GM12878 (cell line): ENCODE results near the gene USH1C. TPM values are rescaled to one million over a fixed set of nuclear protein-coding genes. Genes with fewer than 3 reads are reported as not detected.

Experiments used
- ATAC-seq: fragments of 200-7000 bp; cut with Tn5 transposase; 3 replicates; pipeline ENCODE4 v1.9.1; 2020; ENCODE audit warnings: mild to moderate bottlenecking, moderate library complexity
- BruUV-seq: library from RNA; stranded (reverse); fragments of 400-500 nt; replicated peaks from 2 replicates; lab custom pipeline; 2021; lab: Mats Ljungman, UMichigan
- CTCF ChIA-PET: fragments of 300-600 bp; sonication (Branson Sonifier 250); formaldehyde crosslinking; extraction: SDS; loops from one replicate; lab custom pipeline; 2021; ENCODE audit warnings: inconsistent platforms; lab: Yijun Ruan, JAX
- POLR2A ChIA-PET: fragments of 350-600 bp; formaldehyde crosslinking; extraction: SDS; loops from one replicate; lab custom pipeline; 2021; ENCODE audit warnings: inconsistent platforms; lab: Charles Lee
- RAD21 ChIA-PET: fragments of 300-600 bp; sonication (Branson Sonifier 250); formaldehyde crosslinking; loops from one replicate; lab custom pipeline; 2023; ENCODE audit warnings: antibody characterized with exemption; ENCODE audit not compliant: unreplicated experiment; lab: Charles Lee
- SMC1A ChIA-PET: fragments of 300-600 bp; sonication (Branson Sonifier 250); formaldehyde crosslinking; loops from one replicate; lab custom pipeline; 2023; ENCODE audit not compliant: unreplicated experiment, uncharacterized antibody; lab: Charles Lee
- DNase-seq: peaks from one replicate; pipeline ENCODE4 v3.0.0-alpha.2; 2011; ENCODE audit warnings: low read depth, low spot score
- FAIRE-seq: peaks from 3 replicates; lab custom pipeline; 2011; peaks lifted over from hg19 to GRCh38; lab: Jason Lieb, UNC
- H2AFZ ChIP-seq: 2 replicates; pipeline ENCODE4 v1.6.0; 2011; ENCODE audit warnings: low read depth, low read length, control low read depth; ENCODE audit not compliant: control insufficient read depth
- H3K27ac ChIP-seq: 2 replicates; pipeline ENCODE4 v1.5.1; 2011; ENCODE audit warnings: control low read depth; ENCODE audit not compliant: control insufficient read depth, insufficient read depth
- H3K27me3 ChIP-seq, 2 experiments: replicated peaks in 1 of 2; 2 replicates each; pipeline versions ENCODE4 v1.6.0 to v1.6.1; 2011; ENCODE audit warnings: low read length in 1 of 2; ENCODE audit not compliant: control insufficient read depth in 2 of 2, insufficient read depth in 2 of 2
- H3K36me3 ChIP-seq, 2 experiments: 2 replicates each; pipeline ENCODE4 v1.5.1; 2011; ENCODE audit warnings: low read length in 1 of 2; ENCODE audit not compliant: control insufficient read depth in 2 of 2, insufficient read depth in 2 of 2
- H3K4me1 ChIP-seq: 2 replicates; pipeline ENCODE4 v1.6.1; 2011; ENCODE audit warnings: mild to moderate bottlenecking, low read length, moderate library complexity, mixed read lengths; ENCODE audit not compliant: control insufficient read depth, insufficient read depth
- H3K4me2 ChIP-seq: 2 replicates; pipeline ENCODE4 v1.6.0; 2011; ENCODE audit warnings: control low read depth; ENCODE audit not compliant: control insufficient read depth, insufficient read depth
- H3K4me3 ChIP-seq: fragments of 200-600 bp; sonication (generic); 2 replicates; pipeline ENCODE4 v1.5.1; 2016
- H3K79me2 ChIP-seq: 2 replicates; pipeline ENCODE4 v1.6.0; 2011; ENCODE audit warnings: low read length; ENCODE audit not compliant: control insufficient read depth, insufficient read depth
- H3K9ac ChIP-seq: 2 replicates; pipeline ENCODE4 v1.8.0; 2011; ENCODE audit warnings: low read length, control low read depth, mixed read lengths; ENCODE audit not compliant: control insufficient read depth, insufficient read depth
- H3K9me3 ChIP-seq: replicated peaks from 3 replicates; pipeline ENCODE4 v1.5.1; 2011; ENCODE audit warnings: mild to moderate bottlenecking, low read length; ENCODE audit not compliant: control insufficient read depth, insufficient read depth
- H4K20me1 ChIP-seq: 2 replicates; pipeline ENCODE4 v1.6.0; 2011; ENCODE audit not compliant: control insufficient read depth, insufficient read depth
- ASH2L ChIP-seq: fragments of 300-600, 200-600 bp; sonication (generic); IDR thresholded peaks from 2 replicates; pipeline ENCODE4 v1.6.1; 2017; ENCODE audit warnings: low read depth, mild to moderate bottlenecking, borderline replicate concordance
- BHLHE40 ChIP-seq, 2 experiments: fragments of 450-650 bp in 1 of 2; IDR thresholded peaks; 2 replicates each; pipeline ENCODE4 v1.6.1; 2011 to 2017; ENCODE audit warnings: low read depth in 2 of 2, borderline replicate concordance in 1 of 2, improper control_type of control experiment in 1 of 2, low read length in 1 of 2, mild to moderate bottlenecking in 1 of 2
- CHD1 ChIP-seq: IDR thresholded peaks from 2 replicates; pipeline ENCODE4 v1.6.1; 2012; ENCODE audit warnings: low read depth, low read length, improper control_type of control experiment
- CHD2 ChIP-seq: IDR thresholded peaks from 2 replicates; pipeline ENCODE4 v1.6.1; 2011; ENCODE audit warnings: low read depth, low read length, improper control_type of control experiment, borderline replicate concordance
- CREB1 ChIP-seq: IDR thresholded peaks from 2 replicates; pipeline ENCODE4 v1.6.1; 2012; ENCODE audit warnings: low read depth, mild to moderate bottlenecking, inconsistent platforms
- DPF2 ChIP-seq: fragments of 450-650 bp; IDR thresholded peaks from 2 replicates; pipeline ENCODE4 v1.6.1; 2017; ENCODE audit warnings: mild to moderate bottlenecking
- EGR1 ChIP-seq, 2 experiments: IDR thresholded peaks; 1 replicate in 1 of 2; 2 replicates in 1 of 2; pipeline ENCODE4 v1.6.1; 2011 to 2012; ENCODE audit warnings: low read depth in 2 of 2, low read length in 2 of 2, borderline replicate concordance in 1 of 2, mild to moderate bottlenecking in 1 of 2, moderate library complexity in 1 of 2
- HDAC6 ChIP-seq: fragments of 200-600 bp; sonication (generic); IDR thresholded peaks from one replicate; pipeline ENCODE4 v1.8.0; 2017; ENCODE audit warnings: antibody characterized with exemption; ENCODE audit not compliant: unreplicated experiment
- MTA3 ChIP-seq: IDR thresholded peaks from 2 replicates; pipeline ENCODE4 v1.6.1; 2012; ENCODE audit warnings: low read length, inconsistent platforms, borderline replicate concordance
- NFXL1 ChIP-seq: fragments of 450-650 bp; IDR thresholded peaks from 2 replicates; pipeline ENCODE4 v1.6.1; 2017; ENCODE audit warnings: antibody characterized with exemption, mild to moderate bottlenecking, borderline replicate concordance
- POLR2AphosphoS5 ChIP-seq: IDR thresholded peaks from 2 replicates; pipeline ENCODE4 v1.6.1; 2011; ENCODE audit warnings: mild to moderate bottlenecking, low read length, inconsistent platforms
- RAD21 ChIP-seq: IDR thresholded peaks from 2 replicates; pipeline ENCODE4 v1.6.1; 2011; ENCODE audit warnings: mild to moderate bottlenecking, low read depth, low read length, moderate library complexity; ENCODE audit not compliant: insufficient read depth
- RAD51 ChIP-seq: fragments of 450-650 bp; IDR thresholded peaks from 2 replicates; pipeline ENCODE4 v1.6.1; 2016; ENCODE audit warnings: moderate library complexity, mild to moderate bottlenecking, inconsistent platforms
- USF2 ChIP-seq: IDR thresholded peaks from 2 replicates; pipeline ENCODE4 v1.6.1; 2011; ENCODE audit warnings: low read depth, low read length, improper control_type of control experiment, borderline replicate concordance
- WGBS: methylation state at CpG from one replicate; pipeline ENCODE4 v1.1.6; 2016; ENCODE audit warnings: low lambda C conversion rate; ENCODE audit not compliant: insufficient replicate concordance, insufficient coverage; ENCODE audit errors: missing lambda C conversion rate; 5-methylcytosine and 5-hydroxymethylcytosine counted together
- in situ Hi-C: fragments of 300-500 bp; cut with MboI; formaldehyde crosslinking; loops from 9 replicates; pipeline ENCODE4 v1.14.3; 2018; ENCODE audit warnings: mixed read lengths
- intact Hi-C: fragments of 100-400 bp; cut with micrococcal nuclease; formaldehyde crosslinking; loops from one replicate; pipeline ENCODE4 v1.14.2; 2022; ENCODE audit not compliant: unreplicated experiment
- polyA plus RNA-seq, 11 experiments: library from polyadenylated mRNA; depleted of rRNA in 4 of 11; unstranded in 6 of 11; stranded (reverse) in 5 of 11; fragments of >200 nt; fragmentation: Nextera tagmentation in 4 of 11; fragmentation: Illumina TruSeq in 1 of 11; extraction: Ambion mirVana in 4 of 11; extraction: Trizol in 1 of 11; gene quantifications; 1 replicate in 1 of 11; 2 replicates in 10 of 11; pipeline versions ENCODE4 v1.2.1 to v1.2.3, GENCODE V29; 2011 to 2016; ENCODE audit warnings: inconsistent platforms in 2 of 11, missing spikeins in 2 of 11, low read depth in 1 of 11
- total RNA-seq, 4 experiments: library from RNA; depleted of rRNA in 3 of 4; stranded (reverse); fragments of >200 nt in 3 of 4; fragmentation: Illumina TruSeq in 1 of 4; extraction: Trizol in 1 of 4; gene quantifications; 2 replicates each; pipeline versions ENCODE4 v1.2.1 to v1.2.3, GENCODE V29; 2013 to 2021
- TF ChIP-seq, protein P1 (sequence below): fragments of 450-650 bp; conservative IDR thresholded peaks from 2 replicates; pipeline ENCODE4 v1.6.1; 2017; ENCODE audit warnings: mild to moderate bottlenecking, moderate library complexity

The USH1C gene
- total and polyA plus RNA-seq, 10 of the 15 experiments (the other 5 are each of a cell fraction or from before 2014, with no cell fraction given): not detected

DNA sequence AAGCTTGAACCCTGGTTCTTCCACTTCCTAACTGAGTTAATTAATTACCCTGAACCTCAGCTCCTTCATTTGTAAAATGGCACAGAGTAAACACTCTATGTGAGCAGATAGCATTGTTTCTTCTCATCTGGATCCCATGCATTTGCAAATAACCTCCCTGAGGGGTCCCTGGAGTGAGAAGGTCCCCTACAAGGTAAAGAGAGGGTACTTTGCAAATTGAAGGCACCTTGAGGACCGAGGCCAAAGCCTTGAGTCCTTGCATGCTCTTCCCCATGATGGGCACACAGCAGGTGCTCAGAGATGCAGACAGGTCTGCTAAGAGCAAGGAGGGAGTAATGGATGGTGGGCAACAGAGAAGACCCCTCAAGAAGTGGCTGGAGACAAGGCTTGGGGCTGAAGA, 36.1 kb upstream of the USH1C start:
- no peaks in the 10 kb centered on the region for H4K20me1 ChIP-seq
- ChIA-PET SMC1A (no interaction called here), POLR2A (no interaction called here), CTCF (no interaction called here), RAD21 (no interaction called here)
- no peak overlapping the region for H3K9ac ChIP-seq
- in situ Hi-C loops: no loop called here
- TF ChIP-seq CHD2 (no peak), CHD1 (no peak), EGR1 (IDR thresholded peaks at IDR 0.05; ENCODE audit: borderline replicate concordance in 1 of 2, low read depth in 2 of 2, low read length in 2 of 2) (no peak), ASH2L (no peak), DPF2 (no peak), HDAC6 (no peak), NFXL1 (no peak), MTA3 (no peak), RAD51 (no peak)
- intact Hi-C loops: no loop called here
- H3K36me3 ChIP-seq: no peaks in the 10 kb centered on the region
- no peak overlapping the region for H3K27ac ChIP-seq
- DNase-seq: no peak
- BruUV-seq: no TSS peak
- H2AFZ ChIP-seq: no peak overlapping the region
- no peak for FAIRE-seq
- H3K79me2 ChIP-seq: no peaks in the 10 kb centered on the region
- 0% methylated on average over 1 of the region's 1 CpG for WGBS
- H3K27me3 ChIP-seq: peaks cover 0 to 2% of the 10 kb centered on the region in 2 experiments; a peak in 1 of 4 replicates
- no peaks in the 10 kb centered on the region for H3K9me3 ChIP-seq
- H3K4me2 ChIP-seq: no peak overlapping the region
- no peak overlapping the region for H3K4me3 ChIP-seq
- no peak for ATAC-seq
- no peaks in the 10 kb centered on the region for H3K4me1 ChIP-seq

DNA sequence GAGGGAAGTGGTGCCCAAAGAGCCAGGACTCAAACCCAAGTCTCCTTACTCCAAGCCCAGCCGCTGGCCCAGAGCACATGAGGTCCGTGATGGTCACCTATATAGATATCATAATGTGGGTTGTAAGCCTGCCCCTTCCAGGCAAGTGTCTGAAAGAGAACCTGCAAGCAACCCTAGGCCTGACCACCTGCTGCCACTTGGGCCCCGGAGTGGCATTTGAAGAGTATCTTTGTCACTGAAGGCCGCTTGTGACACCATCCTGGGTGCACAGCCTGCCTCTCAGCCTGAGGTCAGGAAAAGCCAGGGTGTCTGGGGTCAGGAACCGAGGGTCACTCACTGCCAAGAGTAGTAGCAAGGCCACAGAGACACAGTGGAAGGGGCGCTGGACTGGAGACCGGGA, 35.2 kb upstream of the USH1C start:
- intact Hi-C loops: no loop called here
- WGBS: 21% methylated on average over 7 of the region's 7 CpGs
- ChIA-PET POLR2A (no interaction called here), RAD21 (no interaction called here), SMC1A (no interaction called here), CTCF (no interaction called here)
- no peaks in the 10 kb centered on the region for H3K79me2 ChIP-seq
- H3K4me1 ChIP-seq: no peaks in the 10 kb centered on the region
- no TSS peak for BruUV-seq
- H3K27ac ChIP-seq: no peak overlapping the region
- no peaks in the 10 kb centered on the region for H3K36me3 ChIP-seq
- H4K20me1 ChIP-seq: no peaks in the 10 kb centered on the region
- DNase-seq: no peak
- no peak for FAIRE-seq
- TF ChIP-seq USF2: no peak
- TF ChIP-seq BHLHE40 (IDR thresholded peaks at IDR 0.05; ENCODE audit: borderline replicate concordance in 1 of 2, low read depth in 2 of 2, low read length in 1 of 2): no peak
- TF ChIP-seq CREB1: no peak
- no peak for TF ChIP-seq POLR2AphosphoS5
- TF ChIP-seq, protein P1, sequence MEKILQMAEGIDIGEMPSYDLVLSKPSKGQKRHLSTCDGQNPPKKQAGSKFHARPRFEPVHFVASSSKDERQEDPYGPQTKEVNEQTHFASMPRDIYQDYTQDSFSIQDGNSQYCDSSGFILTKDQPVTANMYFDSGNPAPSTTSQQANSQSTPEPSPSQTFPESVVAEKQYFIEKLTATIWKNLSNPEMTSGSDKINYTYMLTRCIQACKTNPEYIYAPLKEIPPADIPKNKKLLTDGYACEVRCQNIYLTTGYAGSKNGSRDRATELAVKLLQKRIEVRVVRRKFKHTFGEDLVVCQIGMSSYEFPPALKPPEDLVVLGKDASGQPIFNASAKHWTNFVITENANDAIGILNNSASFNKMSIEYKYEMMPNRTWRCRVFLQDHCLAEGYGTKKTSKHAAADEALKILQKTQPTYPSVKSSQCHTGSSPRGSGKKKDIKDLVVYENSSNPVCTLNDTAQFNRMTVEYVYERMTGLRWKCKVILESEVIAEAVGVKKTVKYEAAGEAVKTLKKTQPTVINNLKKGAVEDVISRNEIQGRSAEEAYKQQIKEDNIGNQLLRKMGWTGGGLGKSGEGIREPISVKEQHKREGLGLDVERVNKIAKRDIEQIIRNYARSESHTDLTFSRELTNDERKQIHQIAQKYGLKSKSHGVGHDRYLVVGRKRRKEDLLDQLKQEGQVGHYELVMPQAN: no peak
- no peak for TF ChIP-seq RAD21
- no peak overlapping the region for H3K9ac ChIP-seq
- H3K27me3 ChIP-seq: peaks cover 0 to 2% of the 10 kb centered on the region in 2 experiments; a peak in 1 of 4 replicates
- no peak overlapping the region for H3K4me3 ChIP-seq
- in situ Hi-C loops: no loop called here
- H3K4me2 ChIP-seq: no peak overlapping the region
- no peak overlapping the region for H2AFZ ChIP-seq
- no peaks in the 10 kb centered on the region for H3K9me3 ChIP-seq
- no peak for ATAC-seq
